ENCODE results near the gene MAP3K10. TPM values are rescaled to one million over a fixed set of nuclear protein-coding genes. Genes with fewer than 3 reads are reported as not detected.

MAP3K10 gene
- total and polyA plus RNA-seq, 9 of the 15 experiments (the other 6 are each of a cell fraction or from before 2014, with no cell fraction given): 0.01 to 8.0 (median 2.7) TPM; not detected in 1

DNA sequence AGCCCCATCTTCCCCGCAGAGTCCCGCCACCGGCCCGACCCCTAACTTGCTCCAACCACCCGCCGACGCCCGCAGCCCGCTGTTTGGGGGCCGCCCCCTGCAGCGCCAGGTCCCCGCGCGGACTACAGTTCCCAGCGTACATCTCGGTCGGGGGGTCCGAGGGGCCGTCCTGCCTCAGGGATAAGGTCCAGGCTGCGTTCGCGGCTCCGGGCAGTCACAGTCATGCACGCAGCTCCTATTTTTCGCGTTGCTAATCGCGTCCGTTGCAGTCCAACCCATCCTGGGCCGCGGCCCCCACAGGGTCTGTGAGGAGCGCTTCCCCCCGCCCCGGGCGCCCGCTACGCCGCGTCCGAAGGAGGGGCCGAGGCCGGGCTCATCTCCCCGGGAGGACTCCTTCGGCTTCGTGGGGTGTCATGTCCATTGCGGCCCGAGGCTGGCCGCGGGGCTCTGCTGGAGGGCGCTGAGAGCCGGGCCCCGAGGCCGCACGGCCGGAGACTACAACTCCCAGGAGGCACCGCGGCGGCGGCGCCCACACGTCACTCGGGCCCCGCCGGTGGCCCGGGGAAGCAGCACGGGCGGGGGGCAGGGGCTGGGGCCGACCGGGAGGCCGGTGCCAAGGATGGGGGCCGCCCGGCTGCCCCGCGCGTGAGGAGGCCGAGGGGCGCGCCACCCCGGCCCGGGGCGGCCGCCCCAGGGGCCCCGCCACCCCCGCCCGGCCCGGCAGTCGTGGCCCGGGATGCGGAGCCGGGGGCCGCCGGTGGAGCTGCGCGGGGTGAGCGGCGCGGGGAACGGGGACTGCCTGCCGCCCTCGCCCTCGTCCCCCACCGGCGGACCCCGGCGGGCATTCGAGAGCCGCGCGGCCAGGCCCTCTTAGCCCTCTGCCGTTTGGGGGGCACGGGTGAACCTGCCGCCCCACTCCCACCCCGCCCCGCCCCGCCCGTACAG is at the start of gene MAP3K10 (continued):
- no peak for TF ChIP-seq PBX2 (CRISPR knock-in tag; IDR thresholded peaks at IDR 0.05; ENCODE audit: low read depth)
- no peak for TF ChIP-seq PBX2 (tag; conservative IDR thresholded peaks at IDR 0.05; ENCODE audit: low read depth)
- TF ChIP-seq ZNF707 (CRISPR knock-in tag; conservative IDR thresholded peaks at IDR 0.05): no peak
- TF ChIP-seq ZNF282 (CRISPR knock-in tag; IDR thresholded peaks at IDR 0.05): no peak
- TF ChIP-seq, protein P1, sequence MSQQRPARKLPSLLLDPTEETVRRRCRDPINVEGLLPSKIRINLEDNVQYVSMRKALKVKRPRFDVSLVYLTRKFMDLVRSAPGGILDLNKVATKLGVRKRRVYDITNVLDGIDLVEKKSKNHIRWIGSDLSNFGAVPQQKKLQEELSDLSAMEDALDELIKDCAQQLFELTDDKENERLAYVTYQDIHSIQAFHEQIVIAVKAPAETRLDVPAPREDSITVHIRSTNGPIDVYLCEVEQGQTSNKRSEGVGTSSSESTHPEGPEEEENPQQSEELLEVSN (IDR thresholded peaks at IDR 0.05; ENCODE audit: borderline replicate concordance in 1 of 2, extremely low read depth in 1 of 2, insufficient read depth in 1 of 2, insufficient read length in 1 of 2, low read depth in 1 of 2, low read length in 1 of 2, poor library complexity in 1 of 2, severe bottlenecking in 1 of 2): peak in 1 of 2 experiments; percentile 43
- peak in 1 of 2 experiments; percentile 63; a peak in 1 of 4 replicates for TF ChIP-seq SIN3A (IDR thresholded peaks at IDR 0.05; ENCODE audit: borderline replicate concordance in 2 of 2, control insufficient read depth in 1 of 2, low read depth in 2 of 2, low read length in 2 of 2)
- no peak; the same call in none of the 2 replicates for TF ChIP-seq CTBP1 (IDR thresholded peaks at IDR 0.05; ENCODE audit: borderline replicate concordance)
- TF ChIP-seq USF2 (CRISPR knock-in tag; IDR thresholded peaks at IDR 0.05): no peak
- TF ChIP-seq CGGBP1 (CRISPR knock-in tag; IDR thresholded peaks at IDR 0.05): no peak
- TF ChIP-seq KDM5B (IDR thresholded peaks at IDR 0.05; ENCODE audit: insufficient replicate concordance, low read depth, low read length): no peak

Measured in K562 (cell line).